Esophagus (tissue), 2 donors: Measurements from ENCODE around the gene DOCK10. TPM values are rescaled to one million over a fixed set of nuclear protein-coding genes. Genes with fewer than 3 reads are reported as not detected.
"Not testable (repeated sequence)": the region's sequence is repeated elsewhere in the genome, so short reads cannot be mapped to it uniquely, and the experiment has no call there.

Experiments used
- H3K27ac ChIP-seq, 2 donors: one replicate each; pipeline ENCODE4 v1.5.1; 2013; ENCODE audit warnings: low read depth in 2 of 2, mild to moderate bottlenecking in 2 of 2, inconsistent platforms in 1 of 2, low read length in 1 of 2, moderate library complexity in 1 of 2
- H3K27me3 ChIP-seq, 2 donors: one replicate each; pipeline ENCODE4 v1.6.1; 2013; ENCODE audit warnings: low read length in 2 of 2, control low read depth in 1 of 2, mild to moderate bottlenecking in 1 of 2; ENCODE audit not compliant: insufficient read depth in 2 of 2, control insufficient read depth in 1 of 2
- H3K36me3 ChIP-seq, 2 donors: one replicate each; pipeline ENCODE4 v1.6.1; 2013; ENCODE audit warnings: low read length in 1 of 2; ENCODE audit not compliant: control insufficient read depth in 2 of 2, insufficient read depth in 2 of 2
- H3K4me1 ChIP-seq, 2 donors: one replicate each; pipeline ENCODE4 v1.6.1; 2013; ENCODE audit warnings: low read length in 1 of 2; ENCODE audit not compliant: control insufficient read depth in 2 of 2, insufficient read depth in 2 of 2
- H3K4me3 ChIP-seq, 2 donors: one replicate each; pipeline ENCODE4 v1.5.1; 2013; ENCODE audit warnings: low read length in 2 of 2, mild to moderate bottlenecking in 2 of 2, low read depth in 1 of 2, moderate library complexity in 1 of 2
- H3K9me3 ChIP-seq, 2 donors: one replicate each; pipeline ENCODE4 v1.6.1; 2013; ENCODE audit warnings: mild to moderate bottlenecking in 2 of 2, low read depth in 1 of 2, low read length in 1 of 2, moderate library complexity in 1 of 2; ENCODE audit not compliant: control insufficient read depth in 2 of 2, insufficient read depth in 1 of 2
- WGBS, 2 donors: extraction: QIAGEN DNeasy Blood & Tissue Kit; methylation state at CpG; one replicate each; pipeline ENCODE4 v1.1.7; 2013; 5-methylcytosine and 5-hydroxymethylcytosine counted together
- polyA plus RNA-seq, 2 donors: library from polyadenylated mRNA; stranded (reverse); fragments of 200-250 nt; gene quantifications; one replicate each; pipeline ENCODE4 v1.2.3, GENCODE V29; 2013
- donor health status: healthy with polysubstance abuse.
- donor health status: Bipolar disorder and iron deficiency.

Gene DOCK10
- polyA plus RNA-seq, 2 donors, result 1.7 to 2.5 TPM

DNA sequence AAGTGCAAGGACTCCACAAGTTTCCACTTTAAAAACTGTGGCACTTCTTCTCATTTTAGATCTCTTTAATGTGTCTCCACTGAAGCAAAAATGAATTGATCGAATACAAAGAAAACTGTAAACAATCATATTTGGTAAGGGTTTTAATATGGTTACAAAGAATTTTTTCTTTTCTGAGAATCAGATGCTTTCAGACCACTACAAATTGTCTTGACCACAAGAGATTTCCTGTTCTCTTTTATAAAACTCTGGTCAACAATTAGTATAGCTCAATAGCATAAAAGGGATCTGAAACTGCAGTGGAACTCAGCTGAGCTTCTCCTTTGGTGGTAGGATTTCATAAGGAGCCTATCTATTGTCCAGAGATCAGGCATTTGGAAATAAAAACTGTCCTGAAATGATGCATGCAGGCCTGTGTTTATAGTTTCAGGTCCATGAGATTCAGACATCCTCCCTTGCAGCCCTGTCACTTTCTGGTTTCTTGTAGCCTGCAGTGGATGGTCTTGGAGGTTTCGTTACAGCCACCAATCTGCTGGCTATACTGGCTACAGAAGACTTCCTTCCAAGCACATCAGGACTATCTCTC lies 120.0 kb downstream of the DOCK10 start:
- Histone ChIP-seq H3K27me3 (no peaks in the 10 kb centered on the region), H3K4me1 (peaks cover 0 to 3% of the 10 kb centered on the region in 2 donors), H3K4me3 (no peak overlapping the region), H3K9me3 (no peaks in the 10 kb centered on the region), H3K27ac (peak overlapping the region in 1 of 2 donors; percentile 42), H3K36me3 (no peaks in the 10 kb centered on the region)
- 40 to 57% methylated on average over 2 of the region's 2 CpGs for WGBS, 2 donors

DNA sequence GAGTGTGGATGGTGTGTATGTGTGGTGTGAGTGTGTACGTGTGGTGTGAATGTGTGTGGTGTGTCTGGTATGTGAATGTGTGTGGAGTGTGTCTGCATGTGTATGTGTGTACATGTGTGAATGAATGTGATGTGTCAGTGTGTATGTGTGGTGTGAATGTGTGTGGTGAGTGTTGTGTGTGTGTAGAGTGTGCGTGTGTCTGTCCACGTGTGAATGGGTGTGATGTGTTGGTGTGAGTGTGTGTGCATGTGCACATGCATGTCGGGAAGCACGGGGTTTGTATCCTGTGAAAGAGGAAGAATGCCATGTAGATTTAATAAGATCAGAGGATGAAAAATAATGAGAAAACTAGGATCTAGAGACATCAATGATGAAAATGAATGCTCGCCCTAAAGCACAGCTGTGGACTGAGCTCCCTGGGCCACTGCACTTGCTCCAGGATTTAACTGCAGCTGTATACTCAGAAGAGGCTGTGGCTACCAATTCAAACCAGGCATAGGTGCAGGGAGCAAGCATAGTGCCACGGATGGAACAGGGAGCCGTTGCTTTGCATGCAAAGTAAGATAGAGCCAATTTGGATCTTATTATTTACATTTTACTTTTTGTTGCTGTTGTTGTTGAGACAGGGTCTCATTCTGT lies 122.7 kb downstream of the DOCK10 start:
- WGBS, 2 donors, result 84 to 85% methylated on average over 8 of the region's 8 CpGs
- no peak overlapping the region for H3K4me3 ChIP-seq
- no peak overlapping the region for H3K27ac ChIP-seq
- H3K36me3 ChIP-seq, result no peaks in the 10 kb centered on the region
- no peaks in the 10 kb centered on the region for H3K27me3 ChIP-seq
- H3K9me3 ChIP-seq, result no peaks in the 10 kb centered on the region
- peaks cover 0 to 3% of the 10 kb centered on the region in 2 donors for H3K4me1 ChIP-seq

DNA sequence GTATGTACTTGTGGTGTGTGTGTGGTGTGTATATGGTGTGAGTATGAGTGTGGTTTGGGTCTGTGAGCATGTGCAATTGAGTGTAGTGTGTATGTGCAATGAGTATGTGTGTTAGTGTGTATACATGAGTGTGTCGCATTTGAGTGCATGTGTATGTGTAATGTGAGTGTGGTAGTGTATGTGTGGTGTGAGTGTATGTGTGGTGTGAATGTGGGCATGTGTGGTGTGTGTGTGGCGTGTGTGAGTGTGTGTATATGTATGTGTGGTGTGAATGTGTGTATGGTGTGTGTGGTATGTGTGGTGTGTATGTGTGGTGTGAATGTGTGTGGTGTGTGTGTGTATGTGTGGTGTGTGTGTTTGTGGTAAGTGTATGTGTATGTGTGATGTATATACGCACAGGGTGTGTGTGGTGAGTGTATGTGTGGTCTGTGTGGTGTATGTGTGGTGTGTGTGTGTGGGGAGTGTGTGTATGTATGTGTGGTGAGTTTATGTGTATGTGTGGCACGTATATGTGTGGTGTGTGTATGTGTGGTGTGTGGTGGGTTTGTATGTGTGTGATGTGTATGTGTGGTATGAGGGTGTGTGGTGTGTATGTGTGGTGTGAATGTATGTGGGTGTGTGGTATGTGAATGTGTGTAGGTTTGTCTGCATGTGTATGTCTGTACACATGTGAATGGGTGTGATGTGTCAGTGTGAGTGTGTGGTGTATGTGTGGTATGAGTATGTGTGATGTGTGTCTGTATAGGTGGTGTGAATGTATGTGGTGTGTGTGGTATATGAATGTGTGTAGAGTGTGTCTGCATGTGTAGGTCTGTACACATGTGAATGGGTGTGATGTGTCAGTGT lies 123.4 kb downstream of the DOCK10 start:
- Histone ChIP-seq H3K9me3 (no peaks in the 10 kb centered on the region), H3K27me3 (no peaks in the 10 kb centered on the region), H3K4me1 (peaks cover 0 to 3% of the 10 kb centered on the region in 2 donors), H3K4me3 (no peak overlapping the region), H3K36me3 (no peaks in the 10 kb centered on the region), H3K27ac (no peak overlapping the region)
- WGBS, 2 donors, result 94 to 96% methylated on average over 4 of the region's 4 CpGs

DNA sequence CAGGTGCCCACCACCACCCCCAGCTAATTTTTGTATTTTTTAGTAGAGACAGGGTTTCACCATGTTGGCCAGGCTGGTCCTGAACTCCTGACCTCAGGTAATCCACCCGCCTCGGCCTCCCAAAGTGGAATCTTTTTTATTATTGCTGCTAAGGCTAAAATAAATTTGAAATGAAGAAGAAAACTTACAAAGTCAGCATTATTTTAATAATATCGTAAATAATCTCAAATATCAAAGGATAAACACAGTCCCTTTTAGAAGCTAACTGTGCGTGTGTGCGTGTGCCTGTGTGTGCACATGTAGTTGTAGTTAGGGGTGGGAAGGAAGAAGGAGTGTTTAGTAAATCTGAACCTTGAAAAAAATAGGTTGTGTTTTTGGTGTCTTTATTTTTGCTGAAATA lies 125.0 kb downstream of the DOCK10 start:
- not testable (repeated sequence) for H3K27me3 ChIP-seq, H3K4me3 ChIP-seq, H3K36me3 ChIP-seq, H3K27ac ChIP-seq, H3K4me1 ChIP-seq, H3K9me3 ChIP-seq
- WGBS, 2 donors, result 95 to 96% methylated on average over 5 of the region's 5 CpGs

DNA sequence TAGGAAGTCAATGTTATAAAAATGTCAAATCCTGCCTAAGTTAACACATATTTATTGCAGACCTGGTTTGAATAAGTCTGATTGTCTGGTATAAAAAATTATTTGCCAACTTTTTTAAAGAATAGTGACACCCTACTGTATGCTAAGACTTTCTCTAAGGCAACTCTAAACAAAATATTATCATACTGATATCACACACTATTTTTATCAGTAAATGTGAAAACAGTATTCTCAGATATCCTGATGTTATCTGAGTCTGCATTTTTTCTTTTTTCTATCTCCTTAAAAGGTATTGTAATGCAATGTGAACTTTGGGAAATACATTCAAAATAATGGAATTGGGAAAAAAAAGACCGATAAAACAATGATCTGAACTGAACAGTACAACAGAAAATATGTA lies 127.1 kb downstream of the DOCK10 start:
- peaks cover 0 to 3% of the 10 kb centered on the region in 2 donors for H3K4me1 ChIP-seq
- WGBS, 2 donors, result 93 to 96% methylated on average over 1 of the region's 1 CpG
- H3K27me3 ChIP-seq, result no peaks in the 10 kb centered on the region
- H3K36me3 ChIP-seq, result no peaks in the 10 kb centered on the region
- H3K9me3 ChIP-seq, result no peaks in the 10 kb centered on the region
- H3K27ac ChIP-seq, result no peak overlapping the region
- H3K4me3 ChIP-seq, result no peak overlapping the region

DNA sequence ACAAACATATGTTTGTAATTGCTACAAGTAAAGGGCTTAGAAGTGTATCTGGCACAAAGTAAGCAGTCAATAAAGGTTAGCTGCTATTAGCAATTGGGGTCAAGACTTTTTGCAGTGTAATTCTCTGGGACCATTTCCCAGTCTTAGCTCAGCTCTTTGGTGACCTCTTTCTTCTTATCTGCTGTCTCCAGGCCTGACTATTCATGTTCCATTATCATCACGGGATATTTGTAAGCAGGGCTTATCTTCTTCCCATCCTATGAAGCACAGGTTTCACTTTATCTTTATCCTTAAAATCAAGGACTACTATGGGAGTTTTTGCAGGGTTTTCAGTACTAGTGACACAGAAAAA lies 131.7 kb downstream of the DOCK10 start:
- Histone ChIP-seq H3K27ac (no peak overlapping the region), H3K9me3 (no peaks in the 10 kb centered on the region), H3K4me1 (no peaks in the 10 kb centered on the region), H3K36me3 (no peaks in the 10 kb centered on the region), H3K4me3 (no peak overlapping the region), H3K27me3 (no peaks in the 10 kb centered on the region)
- 8 to 13% methylated on average over 1 of the region's 1 CpG for WGBS, 2 donors

DNA sequence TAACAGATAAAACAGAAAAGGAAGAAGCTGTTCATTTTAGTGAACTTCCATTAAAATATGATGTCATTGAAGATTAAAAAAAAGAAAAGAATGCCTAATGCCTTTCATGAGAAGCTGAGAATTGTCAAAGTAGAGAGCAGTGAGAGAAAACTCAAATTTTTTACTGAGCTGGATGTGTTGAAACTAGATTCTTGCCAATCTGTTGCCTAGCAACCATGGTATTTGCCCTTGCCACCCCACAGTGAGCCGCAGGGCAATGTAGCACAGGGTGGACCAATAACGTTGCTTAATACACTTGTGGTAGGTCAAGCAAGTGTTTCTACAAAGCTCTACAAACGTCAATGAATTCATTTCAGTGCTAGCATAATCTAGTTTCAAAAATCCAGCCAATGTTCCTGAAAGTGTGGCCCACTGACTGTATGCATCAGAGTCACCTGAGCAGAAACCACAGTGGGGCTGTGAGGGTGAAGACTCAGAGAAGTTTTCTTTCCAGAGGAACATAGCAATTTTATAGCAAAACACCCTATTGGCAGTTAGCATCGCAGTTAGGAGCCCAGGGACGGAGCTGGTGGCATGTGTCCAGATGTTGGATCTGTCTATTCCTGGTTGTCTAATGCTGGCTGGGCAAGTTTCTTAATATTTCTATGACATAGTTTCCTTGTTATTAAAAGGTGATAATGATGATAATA lies 132.2 kb downstream of the DOCK10 start:
- Histone ChIP-seq H3K27ac (peak overlapping the region; percentile 55 to 59), H3K4me3 (no peak overlapping the region), H3K9me3 (no peaks in the 10 kb centered on the region), H3K36me3 (no peaks in the 10 kb centered on the region), H3K4me1 (no peaks in the 10 kb centered on the region), H3K27me3 (no peaks in the 10 kb centered on the region)
- 10 to 23% methylated on average over 5 of the region's 5 CpGs for WGBS, 2 donors

DNA sequence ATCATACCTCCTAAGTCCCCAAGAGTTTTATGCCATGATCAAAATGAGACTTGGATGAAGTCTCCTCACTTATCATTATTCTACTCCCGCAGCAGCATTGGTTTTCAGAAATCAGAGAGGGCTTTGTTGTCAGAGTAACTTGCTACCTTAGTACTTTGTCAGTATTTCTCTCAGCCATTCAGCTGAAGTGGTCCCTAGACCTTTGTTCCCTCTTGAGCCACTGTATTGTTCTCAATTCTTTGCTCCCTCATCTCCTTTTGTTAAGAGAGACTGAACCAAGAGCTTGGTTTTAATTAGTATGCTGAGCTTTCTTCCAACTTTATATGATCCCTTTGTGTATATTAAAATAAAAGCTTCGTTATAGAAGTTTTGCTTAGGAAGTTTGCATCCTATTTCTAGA lies 133.4 kb downstream of the DOCK10 start:
- no peaks in the 10 kb centered on the region for H3K27me3 ChIP-seq
- H3K4me1 ChIP-seq, result no peaks in the 10 kb centered on the region
- 79 to 83% methylated on average over 2 of the region's 2 CpGs for WGBS, 2 donors
- H3K9me3 ChIP-seq, result no peaks in the 10 kb centered on the region
- no peaks in the 10 kb centered on the region for H3K36me3 ChIP-seq
- no peak overlapping the region for H3K27ac ChIP-seq
- no peak overlapping the region for H3K4me3 ChIP-seq

DNA sequence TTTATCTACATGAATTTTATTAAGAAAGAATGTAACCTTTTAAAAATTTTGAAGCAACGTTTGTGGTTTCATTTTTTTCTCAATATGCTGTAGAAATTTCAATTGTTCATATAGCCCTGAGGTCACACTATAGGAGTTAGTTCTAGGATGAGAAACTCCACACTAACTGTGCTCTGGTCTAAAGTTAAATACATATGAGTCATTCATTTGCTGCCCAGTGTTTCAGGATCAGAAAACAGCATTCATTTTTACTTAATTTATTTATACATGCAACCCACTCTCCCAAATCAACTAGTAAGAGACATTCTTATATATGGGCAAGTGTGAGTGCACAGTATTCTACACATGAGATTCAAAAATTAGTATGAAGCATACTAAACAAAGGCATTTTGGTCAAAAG lies 137.9 kb downstream of the DOCK10 start:
- WGBS, 2 donors, result 38 to 43% methylated on average over 1 of the region's 1 CpG

More for the DNA sequence above, 137.9 kb downstream of the DOCK10 start:
- Histone ChIP-seq H3K36me3 (no peaks in the 10 kb centered on the region), H3K27ac (no peak overlapping the region), H3K4me3 (no peak overlapping the region), H3K27me3 (no peaks in the 10 kb centered on the region), H3K4me1 (no peaks in the 10 kb centered on the region), H3K9me3 (no peaks in the 10 kb centered on the region)
